Esophagus squamous epithelium (tissue), 5 donors: ENCODE measurements around the gene ZMYND15. TPM values are rescaled to one million over a fixed set of nuclear protein-coding genes. Genes with fewer than 3 reads are reported as not detected.
"Not testable (repeated sequence)": the region's sequence is repeated elsewhere in the genome, so short reads cannot be mapped to it uniquely, and the experiment has no call there.

Source experiments
- DNase-seq: peaks from one replicate; lab custom pipeline; 2025; lab: John Stamatoyannopoulos, UW
- H3K27ac ChIP-seq, 4 donors: fragments of 200-600 bp; sonication (generic); one replicate each; pipeline ENCODE4 v1.5.1; 2016 to 2019; ENCODE audit warnings: mild to moderate bottlenecking in 1 of 4
- H3K27me3 ChIP-seq, 4 donors: fragments of 200-600 bp; sonication (generic); 1 replicate in 3 of 4; 2 replicates in 1 of 4; pipeline versions ENCODE4 v1.5.1 to v1.6.0; 2017 to 2021; ENCODE audit warnings: antibody characterized with exemption in 1 of 4
- H3K36me3 ChIP-seq, 3 donors: fragments of 200-600 bp; sonication (generic); one replicate each; pipeline ENCODE4 v1.5.1; 2016 to 2019
- H3K4me1 ChIP-seq, 3 donors: fragments of 200-600 bp; sonication (generic); one replicate each; pipeline ENCODE4 v1.5.1; 2017 to 2019
- H3K4me3 ChIP-seq, 4 donors: fragments of 200-600 bp; sonication (generic); 1 replicate in 3 of 4; 2 replicates in 1 of 4; pipeline ENCODE4 v1.5.1; 2016 to 2019; ENCODE audit warnings: mild to moderate bottlenecking in 2 of 4, moderate library complexity in 1 of 4
- H3K9me3 ChIP-seq, 3 donors: fragments of 200-600 bp; sonication (generic); one replicate each; pipeline ENCODE4 v1.5.1; 2016 to 2019
- CTCF ChIP-seq, 6 experiments: fragments of 450-650 bp in 4 of 6; fragments of 200-600 bp in 2 of 6; sonication (generic) in 2 of 6; IDR thresholded peaks; one replicate each; pipeline ENCODE4 v1.5.1; 2016 to 2019; ENCODE audit warnings: antibody characterized with exemption in 6 of 6, mild to moderate bottlenecking in 4 of 6, moderate library complexity in 4 of 6
- POLR2A ChIP-seq, 4 donors: fragments of 450-650 bp; IDR thresholded peaks; one replicate each; pipeline ENCODE4 v1.6.1; 2017; ENCODE audit warnings: antibody characterized with exemption in 4 of 4, mild to moderate bottlenecking in 4 of 4, moderate library complexity in 3 of 4
- WGBS, 2 donors: methylation state at CpG; one replicate each; pipeline ENCODE4 v1.1.5; 2018; 5-methylcytosine and 5-hydroxymethylcytosine counted together
- intact Hi-C: fragments of 100-400 bp; cut with DNase I; formaldehyde crosslinking; loops from one replicate; pipeline ENCODE4 v1.15.0; 2022
- total RNA-seq, 4 donors: library from RNA; depleted of rRNA; stranded (reverse); fragments of >200 nt; gene quantifications; one replicate each; pipeline ENCODE4 v1.1.0, GENCODE V29; 2016
- donor health status: DM: yes; HTN: yes; CAD: no.

The ZMYND15 gene
- total RNA-seq, 4 donors from 2014 or later, result 1.1 to 1.7 TPM; not detected in 2

- Histone ChIP-seq H3K36me3 (peaks cover 0 to 41% (median 0%) of the 10 kb centered on the region in 3 donors), H3K27me3 (no peaks in the 10 kb centered on the region), H3K4me3 (no peak overlapping the region), H3K27ac (no peak overlapping the region), H3K9me3 (no peaks in the 10 kb centered on the region), H3K4me1 (peaks cover 0 to 4% (median 0%) of the 10 kb centered on the region in 3 donors)
- intact Hi-C loops, result no loop called here
- TF ChIP-seq CTCF (IDR thresholded peaks at IDR 0.05) (no peak), POLR2A (IDR thresholded peaks at IDR 0.05) (no peak)
- WGBS, 2 donors, result 65 to 75% methylated on average over 6 of the region's 6 CpGs
- no peak for DNase-seq
These were observed 43.2 kb upstream of the ZMYND15 start for GRCh38 chr17:4696437-4696805.

- Histone ChIP-seq H3K36me3 (peaks cover 0 to 23% (median 0%) of the 10 kb centered on the region in 3 donors), H3K4me1 (peaks cover 9 to 32% (median 15%) of the 10 kb centered on the region in 3 donors)
- H3K9me3 ChIP-seq, H3K27ac ChIP-seq, DNase-seq, H3K27me3 ChIP-seq, H3K4me3 ChIP-seq, intact Hi-C loops: not testable (repeated sequence)
- WGBS, 2 donors, result 79 to 83% methylated on average over 13 of the region's 13 CpGs
These were observed 40.1 kb upstream of the ZMYND15 start for GRCh38 chr17:4699401-4700056.

DNA sequence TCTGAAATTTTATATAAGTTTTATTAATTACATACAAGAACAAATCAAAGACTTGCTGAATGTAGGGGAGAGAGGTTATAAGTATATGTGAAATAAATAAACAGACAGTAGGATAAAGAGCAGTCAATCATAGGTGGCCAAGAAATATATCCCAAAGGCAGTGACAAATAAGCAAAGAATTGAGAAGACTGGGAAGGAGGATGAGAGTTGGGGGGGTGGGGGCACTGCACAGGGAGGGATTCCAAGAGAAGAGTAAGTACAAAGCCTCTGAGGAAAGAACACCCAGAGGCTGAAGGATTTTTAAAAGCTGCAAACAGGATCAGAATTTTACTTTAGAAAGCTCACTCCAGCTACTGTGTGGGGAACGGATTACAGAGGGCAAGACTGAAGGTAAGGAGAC is 38.5 kb upstream of the ZMYND15 start:
- H3K9me3 ChIP-seq, result no peaks in the 10 kb centered on the region
- no peaks in the 10 kb centered on the region for H3K27me3 ChIP-seq
- WGBS, 2 donors, result 68 to 79% methylated on average over 1 of the region's 1 CpG
- intact Hi-C loops, result no loop called here
- no peak for DNase-seq
- H3K4me3 ChIP-seq, result no peak overlapping the region
- peaks cover 9 to 38% (median 15%) of the 10 kb centered on the region in 3 donors for H3K4me1 ChIP-seq
- H3K36me3 ChIP-seq, result peaks cover 0 to 9% (median 0%) of the 10 kb centered on the region in 3 donors
- TF ChIP-seq POLR2A (IDR thresholded peaks at IDR 0.05), result no peak
- TF ChIP-seq CTCF (IDR thresholded peaks at IDR 0.05), result no peak
- H3K27ac ChIP-seq, result no peak overlapping the region

DNA sequence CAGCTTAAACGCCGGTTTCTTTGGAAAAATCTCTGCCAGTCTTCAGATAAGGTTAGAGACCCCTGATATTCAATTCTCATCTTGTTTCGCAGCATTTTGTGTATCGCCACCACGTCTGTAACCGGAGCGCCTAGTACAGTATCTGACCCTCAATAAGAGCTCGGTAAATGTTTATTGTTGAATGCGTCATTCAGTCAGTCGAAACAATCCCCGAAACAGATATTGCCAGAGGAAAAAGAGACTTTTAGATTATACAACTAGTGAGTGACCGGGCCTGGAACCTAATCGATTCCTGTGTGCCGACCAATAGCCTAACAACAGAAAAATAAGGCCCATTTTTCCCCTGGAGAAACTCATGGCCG is 36.3 kb upstream of the ZMYND15 start:
- TF ChIP-seq CTCF (IDR thresholded peaks at IDR 0.05), result no peak
- H3K4me3 ChIP-seq, result peak overlapping the region; percentile 84 to 95 (median 90)
- peaks cover 9 to 38% (median 15%) of the 10 kb centered on the region in 3 donors for H3K4me1 ChIP-seq
- H3K27ac ChIP-seq, result peak overlapping the region; percentile 80 to 90 (median 88)
- 3 to 4% methylated on average over 12 to 15 of the region's 15 CpGs for WGBS, 2 donors
- H3K9me3 ChIP-seq, result no peaks in the 10 kb centered on the region
- no peaks in the 10 kb centered on the region for H3K36me3 ChIP-seq
- intact Hi-C loops, result no loop called here
- no peak for DNase-seq
- H3K27me3 ChIP-seq, result no peaks in the 10 kb centered on the region

- DNase-seq, H3K9me3 ChIP-seq, H3K27me3 ChIP-seq, H3K36me3 ChIP-seq, intact Hi-C loops: not testable (repeated sequence)
- Histone ChIP-seq H3K4me3 (peak overlapping the region; percentile 84 to 95 (median 90)), H3K4me1 (peaks cover 9 to 45% (median 15%) of the 10 kb centered on the region in 3 donors), H3K27ac (peak overlapping the region; percentile 80 to 90 (median 88))
- WGBS, 2 donors, result 44 to 55% methylated on average over 11 to 14 of the region's 14 CpGs
These were observed 35.1 kb upstream of the ZMYND15 start for GRCh38 chr17:4704574-4704907.

DNA sequence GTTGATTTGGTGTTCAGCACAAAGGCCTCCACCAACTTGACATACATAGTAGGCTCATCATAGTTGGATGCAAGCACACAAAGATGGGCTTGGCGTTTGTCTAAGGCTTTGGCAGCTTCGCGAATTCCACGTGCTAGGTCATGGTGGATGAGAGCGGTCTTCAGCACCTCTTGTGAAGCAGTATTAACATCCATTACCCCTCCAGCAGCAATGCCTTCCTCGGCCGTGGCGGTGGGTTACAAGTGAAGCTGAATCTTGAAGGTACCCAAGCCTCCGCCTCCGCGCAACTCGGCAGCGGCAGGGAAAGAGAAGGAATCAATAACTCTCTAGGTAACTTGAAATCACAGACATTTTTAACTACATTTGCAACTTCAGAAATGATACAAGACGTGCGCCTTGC is 34.6 kb upstream of the ZMYND15 start:
- Histone ChIP-seq H3K27ac (no peak overlapping the region), H3K4me1 (peaks cover 9 to 50% (median 15%) of the 10 kb centered on the region in 3 donors), H3K9me3 (no peaks in the 10 kb centered on the region), H3K4me3 (no peak overlapping the region), H3K27me3 (no peaks in the 10 kb centered on the region), H3K36me3 (no peaks in the 10 kb centered on the region)
- TF ChIP-seq POLR2A (IDR thresholded peaks at IDR 0.05) (no peak), CTCF (IDR thresholded peaks at IDR 0.05) (no peak)
- intact Hi-C loops, result no loop called here
- WGBS, 2 donors, result 96 to 98% methylated on average over 13 to 15 of the region's 15 CpGs
- DNase-seq, result no peak
